Trophoblast cell (in vitro differentiated cells and primary cell): ENCODE results near the gene KRTAP4-2.
A peak's percentile ranks its signal among the peaks of the same experiment; 100 is the strongest.
"Not testable (repeated sequence)": the region's sequence is repeated elsewhere in the genome, so short reads cannot be mapped to it uniquely, and the experiment has no call there.

Source experiments
- DNase-seq, 2 donors: peaks; one replicate each; pipeline ENCODE4 v3.0.0-alpha.2; 2016
- H2AFZ ChIP-seq: 2 replicates; pipeline ENCODE4 v1.6.1; 2013; ENCODE audit warnings: low read length, moderate library complexity, mild to moderate bottlenecking; ENCODE audit not compliant: insufficient read depth, poor library complexity
- H2AK5ac ChIP-seq: 2 replicates; pipeline ENCODE4 v1.6.1; 2013; ENCODE audit warnings: mild to moderate bottlenecking, low read length
- H2BK120ac ChIP-seq: 2 replicates; pipeline ENCODE4 v1.6.1; 2013; ENCODE audit warnings: low read length, mild to moderate bottlenecking, moderate library complexity; ENCODE audit not compliant: insufficient read depth, poor library complexity
- H2BK12ac ChIP-seq: 2 replicates; pipeline ENCODE4 v1.6.1; 2013; ENCODE audit warnings: mild to moderate bottlenecking, low read length, moderate library complexity
- H2BK5ac ChIP-seq: 2 replicates; pipeline ENCODE4 v1.6.1; 2013; ENCODE audit warnings: low read length, low read depth, moderate library complexity, mild to moderate bottlenecking; ENCODE audit not compliant: poor library complexity
- H3K14ac ChIP-seq: 2 replicates; pipeline ENCODE4 v1.6.1; 2013; ENCODE audit warnings: mild to moderate bottlenecking, low read length
- H3K18ac ChIP-seq: 2 replicates; pipeline ENCODE4 v1.6.1; 2013; ENCODE audit warnings: mild to moderate bottlenecking, low read length
- H3K23ac ChIP-seq: 2 replicates; pipeline ENCODE4 v1.6.1; 2013; ENCODE audit warnings: low read length
- H3K27ac ChIP-seq: 2 replicates; pipeline ENCODE4 v1.5.1; 2013; ENCODE audit warnings: low read depth, mild to moderate bottlenecking, inconsistent platforms, low read length, moderate library complexity
- H3K27me3 ChIP-seq: 2 replicates; pipeline ENCODE4 v1.6.1; 2013; ENCODE audit warnings: inconsistent platforms, mild to moderate bottlenecking, low read length, moderate library complexity; ENCODE audit not compliant: insufficient read depth
- H3K36me3 ChIP-seq, 2 experiments: 1 replicate in 1 of 2; 2 replicates in 1 of 2; pipeline ENCODE4 v1.6.1; 2013; ENCODE audit warnings: low read length in 2 of 2, mild to moderate bottlenecking in 2 of 2, moderate library complexity in 1 of 2; ENCODE audit not compliant: insufficient read depth in 2 of 2, control insufficient read depth in 1 of 2
- H3K4ac ChIP-seq: 2 replicates; pipeline ENCODE4 v1.6.1; 2013; ENCODE audit warnings: low read depth, mild to moderate bottlenecking, low read length, moderate library complexity
- H3K4me1 ChIP-seq, 2 experiments: 1 replicate in 1 of 2; 2 replicates in 1 of 2; pipeline ENCODE4 v1.6.1; 2013; ENCODE audit warnings: low read length in 2 of 2, mild to moderate bottlenecking in 2 of 2, moderate library complexity in 1 of 2; ENCODE audit not compliant: insufficient read depth in 2 of 2, control insufficient read depth in 1 of 2
- H3K4me2 ChIP-seq: 2 replicates; pipeline ENCODE4 v1.6.1; 2013; ENCODE audit warnings: inconsistent platforms, mild to moderate bottlenecking, low read length, moderate library complexity
- H3K4me3 ChIP-seq: 2 replicates; pipeline ENCODE4 v1.5.1; 2013; ENCODE audit warnings: mild to moderate bottlenecking, low read depth, low read length, inconsistent platforms
- H3K79me1 ChIP-seq: one replicate; pipeline ENCODE4 v1.6.1; 2013; ENCODE audit warnings: low read length
- H3K79me2 ChIP-seq: 2 replicates; pipeline ENCODE4 v1.6.1; 2013; ENCODE audit warnings: low read length, mild to moderate bottlenecking; ENCODE audit not compliant: control insufficient read depth, insufficient read depth, poor library complexity
- H3K9ac ChIP-seq: 2 replicates; pipeline ENCODE4 v1.6.1; 2013; ENCODE audit warnings: mild to moderate bottlenecking, low read length
- H3K9me3 ChIP-seq: 2 replicates; pipeline ENCODE4 v1.6.1; 2013; ENCODE audit warnings: low read depth, mild to moderate bottlenecking, control low read depth, inconsistent platforms, low read length; ENCODE audit not compliant: insufficient read depth
- H4K12ac ChIP-seq: 2 replicates; pipeline ENCODE4 v1.6.1; 2013; ENCODE audit warnings: low read depth, mild to moderate bottlenecking, low read length, moderate library complexity
- H4K8ac ChIP-seq: 2 replicates; pipeline ENCODE4 v1.6.1; 2013; ENCODE audit warnings: low read depth, mild to moderate bottlenecking, low read length, moderate library complexity
- H4K91ac ChIP-seq: one replicate; pipeline ENCODE4 v1.6.1; 2013; ENCODE audit warnings: low read depth, mild to moderate bottlenecking, low read length, moderate library complexity
- whole genome bisulfite sequencing: extraction: QIAGEN DNeasy Blood & Tissue Kit; methylation state at CpG from one replicate; pipeline ENCODE4 v1.1.7; 2013; ENCODE audit warnings: missing lambda C conversion rate; ENCODE audit not compliant: insufficient read length, insufficient coverage; ENCODE audit errors: extremely low coverage; 5-methylcytosine and 5-hydroxymethylcytosine counted together

The KRTAP4-2 gene

DNA sequence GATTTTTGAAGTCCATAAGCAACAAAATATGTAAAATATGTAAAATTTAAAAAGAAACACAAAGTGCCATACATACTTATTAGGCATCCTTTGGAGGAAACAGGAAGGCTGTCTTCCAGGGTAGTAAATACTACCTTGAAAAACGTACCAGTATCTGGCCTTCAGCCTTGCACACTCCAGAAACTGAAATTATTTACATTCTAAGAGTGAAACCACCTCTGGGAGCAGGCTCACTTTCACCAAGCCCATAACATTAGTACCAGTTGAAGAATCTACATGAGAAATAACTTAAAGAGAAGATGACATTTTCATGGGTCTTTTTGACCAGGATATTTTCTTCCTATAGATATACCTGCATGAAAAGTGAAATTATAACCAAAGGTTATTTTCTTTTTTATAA is 18.0 kb upstream of the KRTAP4-2 start:
- Histone ChIP-seq H3K27me3 (no peaks in the 10 kb centered on the region), H2AFZ (no peak overlapping the region), H3K23ac (no peak overlapping the region), H4K12ac (no peak overlapping the region), H2BK12ac (no peak overlapping the region), H3K4me1 (no peaks in the 10 kb centered on the region), H3K79me2 (no peaks in the 10 kb centered on the region), H4K91ac (no peak overlapping the region), H3K14ac (no peak overlapping the region), H3K9ac (no peak overlapping the region), H3K36me3 (no peaks in the 10 kb centered on the region), H4K8ac (no peak overlapping the region), H2AK5ac (no peak overlapping the region), H3K18ac (no peak overlapping the region), H3K4me3 (no peak overlapping the region), H3K9me3 (no peaks in the 10 kb centered on the region), H3K27ac (no peak overlapping the region), H3K79me1 (no peaks in the 10 kb centered on the region), H2BK5ac (no peak overlapping the region), H3K4ac (no peak overlapping the region), H2BK120ac (no peak overlapping the region), H3K4me2 (no peak overlapping the region)
- WGBS: no CpG with 5 or more reads among the region's 1 CpG
- peak in 1 of 2 donors; percentile 2 for DNase-seq

DNA sequence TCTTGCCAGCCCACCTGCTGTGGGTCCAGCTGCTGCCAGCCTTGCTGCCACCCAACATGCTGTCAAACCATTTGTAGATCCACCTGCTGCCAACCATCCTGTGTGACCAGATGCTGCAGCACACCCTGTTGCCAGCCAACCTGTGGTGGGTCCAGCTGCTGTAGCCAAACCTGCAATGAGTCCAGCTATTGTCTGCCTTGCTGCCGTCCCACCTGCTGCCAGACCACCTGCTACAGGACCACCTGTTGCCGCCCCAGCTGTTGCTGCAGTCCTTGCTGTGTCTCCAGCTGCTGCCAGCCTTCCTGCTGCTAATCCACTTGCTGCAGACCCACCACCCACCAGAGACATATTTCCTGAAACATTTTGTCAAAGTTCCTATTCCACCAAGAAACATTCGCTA is 12.3 kb upstream of the KRTAP4-2 start:
- H3K23ac ChIP-seq: no peak overlapping the region
- WGBS: no CpG with 5 or more reads among the region's 3 CpGs
- H3K27ac ChIP-seq: no peak overlapping the region
- H3K9ac ChIP-seq: no peak overlapping the region
- H3K79me2 ChIP-seq: no peaks in the 10 kb centered on the region
- no peak overlapping the region for H3K18ac ChIP-seq
- no peak overlapping the region for H4K91ac ChIP-seq
- H2BK12ac ChIP-seq: no peak overlapping the region
- no peak overlapping the region for H2AK5ac ChIP-seq
- no peak overlapping the region for H4K8ac ChIP-seq
- no peaks in the 10 kb centered on the region for H3K36me3 ChIP-seq
- no peaks in the 10 kb centered on the region for H3K79me1 ChIP-seq
- H4K12ac ChIP-seq: no peak overlapping the region
- no peak overlapping the region for H2BK120ac ChIP-seq
- DNase-seq: no peak
- no peak overlapping the region for H2BK5ac ChIP-seq
- no peak overlapping the region for H3K4me2 ChIP-seq
- no peaks in the 10 kb centered on the region for H3K27me3 ChIP-seq
- H3K9me3 ChIP-seq: no peaks in the 10 kb centered on the region
- H3K4me1 ChIP-seq: no peaks in the 10 kb centered on the region
- no peak overlapping the region for H2AFZ ChIP-seq
- H3K14ac ChIP-seq: no peak overlapping the region
- no peak overlapping the region for H3K4me3 ChIP-seq
- H3K4ac ChIP-seq: no peak overlapping the region

DNA sequence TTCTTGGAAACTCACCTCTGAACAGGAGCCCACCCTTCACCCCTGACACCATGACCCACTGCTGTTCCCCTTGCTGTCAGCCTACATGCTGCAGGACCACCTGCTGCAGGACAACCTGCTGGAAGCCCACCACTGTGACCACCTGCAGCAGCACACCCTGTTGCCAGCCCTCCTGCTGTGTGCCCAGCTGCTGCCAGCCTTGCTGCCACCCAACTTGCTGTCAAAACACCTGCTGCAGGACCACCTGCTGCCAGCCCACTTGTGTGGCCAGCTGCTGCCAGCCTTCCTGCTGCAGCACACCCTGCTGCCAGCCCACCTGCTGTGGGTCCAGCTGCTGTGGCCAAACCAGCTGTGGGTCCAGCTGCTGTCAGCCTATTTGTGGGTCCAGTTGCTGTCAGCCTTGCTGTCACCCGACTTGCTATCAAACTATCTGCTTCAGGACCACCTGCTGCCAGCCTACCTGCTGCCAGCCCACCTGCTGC is 11.9 kb upstream of the KRTAP4-2 start, which contains the start of gene KRTAP9-1:
Gene KRTAP9-1 (plus strand): TSS at position 51 of the 482 bp plus-strand sequence. CDS start 0 bp downstream, at position 51.
- H4K91ac ChIP-seq, H4K12ac ChIP-seq, H4K8ac ChIP-seq, H3K36me3 ChIP-seq, H2BK5ac ChIP-seq, H3K14ac ChIP-seq, H3K9me3 ChIP-seq, H2AK5ac ChIP-seq, H3K79me2 ChIP-seq, H3K4me2 ChIP-seq, H3K27ac ChIP-seq, H3K27me3 ChIP-seq, H3K79me1 ChIP-seq, H2BK120ac ChIP-seq, H3K23ac ChIP-seq, H2BK12ac ChIP-seq, H3K4me1 ChIP-seq, H2AFZ ChIP-seq, DNase-seq, H3K4ac ChIP-seq, H3K9ac ChIP-seq, H3K4me3 ChIP-seq, H3K18ac ChIP-seq: not testable (repeated sequence)
- WGBS: no CpG with 5 or more reads among the region's 1 CpG

DNA sequence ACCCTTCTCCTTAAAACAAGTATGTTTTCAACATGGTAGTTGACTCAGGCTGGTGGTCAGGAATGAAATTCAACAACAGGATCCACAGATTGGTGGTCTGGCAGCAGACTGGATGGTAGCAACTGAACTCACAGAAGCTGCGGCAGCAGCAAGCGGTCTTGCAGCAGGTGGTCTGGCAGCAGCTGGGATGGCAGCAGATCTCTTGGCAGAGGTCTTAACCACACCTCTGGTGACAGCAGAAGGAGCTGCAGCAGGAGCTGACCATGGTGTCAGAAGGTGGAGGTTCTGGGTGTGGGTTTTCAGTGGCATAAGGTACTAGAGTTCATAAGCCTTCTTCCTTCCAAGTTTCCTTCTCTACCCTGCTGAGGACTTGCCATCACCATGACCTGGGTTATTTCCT is 8.9 kb upstream of the KRTAP4-2 start:
- no CpG with 5 or more reads among the region's 2 CpGs for WGBS
- Histone ChIP-seq H2AK5ac (no peak overlapping the region), H3K4me3 (no peak overlapping the region), H3K4ac (no peak overlapping the region), H2BK5ac (no peak overlapping the region), H3K4me1 (no peaks in the 10 kb centered on the region), H4K12ac (no peak overlapping the region), H3K14ac (no peak overlapping the region), H3K27ac (no peak overlapping the region), H2BK120ac (no peak overlapping the region), H3K36me3 (no peaks in the 10 kb centered on the region), H2AFZ (no peak overlapping the region), H3K9ac (no peak overlapping the region), H3K79me1 (no peaks in the 10 kb centered on the region), H3K18ac (no peak overlapping the region), H2BK12ac (no peak overlapping the region), H3K23ac (no peak overlapping the region), H3K27me3 (no peaks in the 10 kb centered on the region), H3K9me3 (no peaks in the 10 kb centered on the region), H3K79me2 (no peaks in the 10 kb centered on the region), H4K8ac (no peak overlapping the region), H3K4me2 (no peak overlapping the region), H4K91ac (no peak overlapping the region)
- no peak for DNase-seq
